ENCODE results near the gene NEK8.

Gene NEK8

GRCh38 chr17:28712705-28713415 lies 15.7 kb upstream of the NEK8 start:
- CTCF ChIA-PET, result interaction anchor here (0.5 to 1.0 kb wide), 3 partner anchors 9 to 14 kb away, joined by 3 to 5 read pairs (median 4); no protein-coding TSS in a partner anchor
- peak overlapping the region; percentile 96 for H3K27ac ChIP-seq
- POLR2A ChIA-PET (ENCODE audit: low non-redundant PET), result interaction anchor here (0.5 kb wide), 1 partner anchor 140 kb away, joined by 4 read pairs; no protein-coding TSS in a partner anchor
- no peak for TF ChIP-seq CTCF (conservative IDR thresholded peaks at IDR 0.05; ENCODE audit: low read depth)
- no peak for DNase-seq (ENCODE audit: low spot score)

GRCh38 chr17:28714281-28714680 lies 14.3 kb upstream of the NEK8 start:
- H3K27ac ChIP-seq, result peak overlapping the region; percentile 96
- POLR2A ChIA-PET (ENCODE audit: low non-redundant PET), result no interaction called here
- DNase-seq (ENCODE audit: low spot score), result no peak

GRCh38 chr17:28715217-28715616 lies 13.4 kb upstream of the NEK8 start:
- POLR2A ChIA-PET (ENCODE audit: low non-redundant PET), result interaction anchor here (0.5 kb wide), 1 partner anchor 10 kb away, joined by 3 read pairs; no protein-coding TSS in a partner anchor
- CTCF ChIA-PET, result no interaction called here
- no peak for TF ChIP-seq CTCF (conservative IDR thresholded peaks at IDR 0.05; ENCODE audit: low read depth)
- H3K27ac ChIP-seq, result peak overlapping the region; percentile 96
- DNase-seq (ENCODE audit: low spot score), result no peak

More at GRCh38 chr17:28714281-28714680, 14.3 kb upstream of the NEK8 start:
- CTCF ChIA-PET, result interaction anchor here (0.7 kb wide), 1 partner anchor 521 kb away, joined by 3 read pairs; no protein-coding TSS in a partner anchor
- TF ChIP-seq CTCF (conservative IDR thresholded peaks at IDR 0.05; ENCODE audit: low read depth), result no peak

- DNase-seq (ENCODE audit: low spot score), result no peak
- H3K27ac ChIP-seq, result peak overlapping the region; percentile 99
- ChIA-PET CTCF (no interaction called here), POLR2A (ENCODE audit: low non-redundant PET) (interaction anchor here (0.7 to 1.1 kb wide), 2 partner anchors 56 to 68 kb away, joined by 4 read pairs; partner anchors contain the start of gene SDF2)
- no peak for TF ChIP-seq CTCF (conservative IDR thresholded peaks at IDR 0.05; ENCODE audit: low read depth)
Measured at GRCh38 chr17:28716740-28717577, 11.6 kb upstream of the NEK8 start.

GRCh38 chr17:28717578-28718332 lies 10.8 kb upstream of the NEK8 start, which contains the start of gene RAB34:
RAB34 (minus strand) TSS chr17:28717868; CDS start chr17:28717266, 602 bp downstream.
- DNase-seq (ENCODE audit: low spot score), result peak; percentile 66
- H3K27ac ChIP-seq, result peak within 1 kb of the TSS; percentile 99
- peak; percentile 44; the same call in 1 of the 2 replicates for TF ChIP-seq CTCF (conservative IDR thresholded peaks at IDR 0.05; ENCODE audit: low read depth)
- ChIA-PET CTCF (no interaction called here), POLR2A (ENCODE audit: low non-redundant PET) (interaction anchor here (0.7 to 1.1 kb wide), 2 partner anchors 56 to 68 kb away, joined by 4 read pairs; partner anchors contain the start of gene SDF2)
